HG03060 (cell line): ENCODE data around the gene MAPK13.
"Not testable (repeated sequence)": the region's sequence is repeated elsewhere in the genome, so short reads cannot be mapped to it uniquely, and the experiment has no call there.

Experiments
- ATAC-seq: cut with Tn5 transposase; IDR thresholded peaks from one replicate; pipeline ENCODE4 v1.9.1; 2021; ENCODE audit warnings: low read depth, moderate number of reproducible peaks; ENCODE audit not compliant: unreplicated experiment

The MAPK13 gene

DNA sequence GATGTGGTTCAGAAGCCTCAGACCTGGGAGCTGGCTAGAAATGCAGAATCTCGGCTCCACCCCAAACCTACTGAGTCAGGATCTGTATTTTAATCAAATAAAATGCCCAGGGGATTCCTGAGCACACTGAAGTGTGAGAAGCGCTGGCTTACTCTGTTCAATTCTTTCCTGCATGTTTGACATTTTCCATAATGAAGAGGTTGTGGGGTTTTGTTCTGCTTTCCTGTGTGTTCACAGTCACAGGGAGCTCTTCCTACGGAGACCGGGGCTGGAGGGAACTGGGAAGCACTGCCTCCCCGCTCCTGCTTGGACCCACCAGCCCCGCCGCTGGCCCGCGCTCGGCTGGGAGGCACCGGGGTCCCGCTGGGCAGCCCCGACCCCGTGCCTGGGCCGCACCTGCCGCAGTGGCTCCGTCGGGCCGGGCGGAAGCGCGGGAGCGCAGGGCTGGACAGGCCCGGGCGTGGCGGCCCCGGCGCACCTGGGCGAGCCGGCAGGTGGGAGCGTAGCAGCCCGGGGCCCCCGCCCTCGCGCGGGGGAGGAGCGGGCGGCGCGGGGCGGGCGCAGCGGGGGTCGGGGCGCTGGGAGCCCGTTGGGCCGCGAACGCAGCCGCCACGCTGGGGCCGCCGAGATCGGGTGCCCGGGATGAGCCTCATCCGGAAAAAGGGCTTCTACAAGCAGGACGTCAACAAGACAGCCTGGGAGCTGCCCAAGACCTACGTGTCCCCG lies at the start of gene MAPK13:
Gene MAPK13 (plus strand): TSS at position 573 of the 726 bp plus-strand sequence. CDS start 70 bp downstream, at position 643.
- ATAC-seq: no peak

DNA sequence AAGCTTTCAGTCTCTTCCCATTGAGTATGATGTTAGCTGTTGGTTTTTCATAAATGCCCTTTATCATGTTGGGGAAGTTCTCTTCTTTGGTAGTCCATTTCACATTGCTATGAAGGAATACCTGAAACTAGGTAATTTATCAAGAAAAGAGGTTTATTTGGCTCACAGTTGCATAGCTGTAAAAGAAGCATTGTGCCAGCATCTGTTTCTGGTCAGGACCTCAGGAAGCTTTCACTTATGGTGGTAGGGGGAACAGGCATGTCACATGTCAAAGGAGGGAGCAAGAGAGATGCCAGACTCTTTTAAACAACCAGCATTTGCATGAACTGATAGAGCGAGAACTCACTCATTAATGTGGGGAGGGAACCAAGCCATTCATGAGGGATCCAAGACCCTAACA lies 48.0 kb upstream of the MAPK13 start:
- no peak for ATAC-seq

DNA sequence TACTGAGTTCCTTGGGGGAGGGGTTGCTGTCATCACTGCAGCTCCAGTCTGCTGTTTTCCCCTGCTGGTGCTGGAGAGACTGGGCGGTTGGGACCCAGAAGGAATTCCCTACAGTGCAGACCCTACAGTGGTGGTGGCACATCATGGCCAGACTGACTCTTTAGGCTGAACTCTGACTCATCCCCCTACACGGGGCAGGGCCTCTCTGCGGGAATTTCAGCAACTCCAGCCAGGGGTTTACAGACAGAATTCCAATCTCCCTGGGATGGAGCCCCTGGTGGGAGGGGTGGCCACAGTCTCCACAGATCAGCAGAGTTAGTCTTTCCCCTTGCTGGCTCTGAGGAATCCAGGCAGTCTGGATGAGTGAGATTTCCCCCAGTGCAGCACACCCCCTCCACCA lies 46.9 kb upstream of the MAPK13 start:
- ATAC-seq: no peak

DNA sequence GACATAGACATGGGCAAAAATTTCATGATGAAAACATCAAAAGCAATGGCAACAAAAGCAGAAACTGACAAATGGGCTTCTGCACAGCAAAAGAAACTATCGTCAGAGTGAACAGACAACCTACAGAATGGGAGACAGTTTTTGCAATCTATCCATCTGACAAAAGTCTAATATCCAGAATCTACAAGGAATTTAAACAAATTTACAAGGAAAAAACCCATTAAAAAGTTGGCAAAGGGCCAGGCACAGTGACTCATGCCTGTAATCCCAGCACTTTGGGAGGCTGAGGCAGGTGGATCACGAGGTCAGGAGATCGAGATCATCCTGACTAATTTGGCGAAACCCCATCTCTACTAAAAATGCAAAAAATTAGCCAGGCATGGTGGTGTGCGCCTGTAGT lies 42.1 kb upstream of the MAPK13 start:
- ATAC-seq: not testable (repeated sequence)

DNA sequence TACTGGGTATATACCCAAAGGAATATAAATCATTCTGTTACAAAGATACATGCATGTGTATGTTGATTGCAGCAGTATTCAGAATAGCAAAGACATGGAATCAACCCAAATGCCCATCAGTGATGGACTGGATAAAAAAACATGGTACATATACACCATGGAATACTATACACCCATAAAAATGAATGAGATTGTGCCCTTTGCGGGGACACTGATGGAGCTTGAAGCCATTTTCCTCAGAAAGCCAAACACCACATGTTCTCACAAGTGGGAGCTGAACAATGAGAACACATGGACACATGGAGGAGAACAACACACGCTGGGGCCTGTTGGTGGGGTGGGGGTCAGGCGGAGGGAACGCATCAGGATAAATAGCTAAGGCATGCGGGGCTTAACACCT lies 41.3 kb upstream of the MAPK13 start:
- no peak for ATAC-seq

DNA sequence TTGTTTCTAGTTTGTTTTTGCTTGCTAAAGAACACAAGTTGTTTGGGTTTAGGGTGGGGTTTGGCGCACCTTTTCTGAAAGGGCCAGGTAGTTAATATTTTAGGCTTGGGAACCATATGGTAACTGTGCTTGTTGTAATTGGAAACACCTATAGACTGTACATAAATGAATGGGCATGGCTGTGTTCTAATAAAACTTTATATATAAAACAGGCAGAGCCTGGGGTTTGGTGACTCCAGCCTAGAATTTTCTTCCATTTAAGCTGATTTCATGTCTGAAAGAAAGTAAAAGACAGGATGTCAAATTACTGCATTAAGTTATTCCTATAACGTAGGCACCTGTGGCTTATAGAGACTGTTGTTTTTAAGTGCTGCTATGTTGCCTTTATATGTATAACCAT lies 36.1 kb upstream of the MAPK13 start:
- no peak for ATAC-seq

DNA sequence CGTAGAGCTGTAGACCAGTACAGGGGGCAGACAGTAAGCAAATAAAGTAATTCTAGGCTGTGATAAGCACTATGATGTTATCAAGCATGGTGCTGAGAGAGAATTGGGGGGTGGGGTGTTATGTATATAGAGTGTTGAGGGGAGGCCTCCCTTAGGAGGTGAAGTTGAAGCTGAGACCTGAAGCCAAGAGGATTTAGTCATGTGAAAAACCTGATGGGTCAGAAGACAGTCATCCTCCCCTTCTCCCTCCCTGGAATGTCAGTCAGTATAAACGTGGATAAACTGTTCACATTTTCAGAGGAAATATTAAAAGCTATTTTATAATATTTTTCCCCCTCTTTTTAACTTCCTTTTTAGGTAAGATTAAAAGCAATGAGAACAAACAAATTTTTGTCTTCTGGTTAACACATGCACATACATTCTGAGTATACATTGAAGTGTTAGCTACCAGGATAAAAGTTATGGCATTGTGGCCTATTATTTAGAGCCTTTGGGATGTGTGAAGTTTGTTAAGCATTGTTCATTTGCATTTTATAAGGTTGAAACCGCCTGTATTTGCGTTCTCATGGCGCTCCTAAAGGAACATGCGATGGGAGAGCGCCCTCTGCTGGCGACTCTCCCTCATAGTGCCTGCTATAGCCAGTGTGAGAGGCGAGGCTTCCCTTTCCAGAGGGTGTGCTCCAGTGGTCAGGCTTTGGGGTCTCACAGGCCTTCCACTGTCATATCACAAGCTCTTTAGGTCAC lies 35.4 kb upstream of the MAPK13 start:
- no peak for ATAC-seq

DNA sequence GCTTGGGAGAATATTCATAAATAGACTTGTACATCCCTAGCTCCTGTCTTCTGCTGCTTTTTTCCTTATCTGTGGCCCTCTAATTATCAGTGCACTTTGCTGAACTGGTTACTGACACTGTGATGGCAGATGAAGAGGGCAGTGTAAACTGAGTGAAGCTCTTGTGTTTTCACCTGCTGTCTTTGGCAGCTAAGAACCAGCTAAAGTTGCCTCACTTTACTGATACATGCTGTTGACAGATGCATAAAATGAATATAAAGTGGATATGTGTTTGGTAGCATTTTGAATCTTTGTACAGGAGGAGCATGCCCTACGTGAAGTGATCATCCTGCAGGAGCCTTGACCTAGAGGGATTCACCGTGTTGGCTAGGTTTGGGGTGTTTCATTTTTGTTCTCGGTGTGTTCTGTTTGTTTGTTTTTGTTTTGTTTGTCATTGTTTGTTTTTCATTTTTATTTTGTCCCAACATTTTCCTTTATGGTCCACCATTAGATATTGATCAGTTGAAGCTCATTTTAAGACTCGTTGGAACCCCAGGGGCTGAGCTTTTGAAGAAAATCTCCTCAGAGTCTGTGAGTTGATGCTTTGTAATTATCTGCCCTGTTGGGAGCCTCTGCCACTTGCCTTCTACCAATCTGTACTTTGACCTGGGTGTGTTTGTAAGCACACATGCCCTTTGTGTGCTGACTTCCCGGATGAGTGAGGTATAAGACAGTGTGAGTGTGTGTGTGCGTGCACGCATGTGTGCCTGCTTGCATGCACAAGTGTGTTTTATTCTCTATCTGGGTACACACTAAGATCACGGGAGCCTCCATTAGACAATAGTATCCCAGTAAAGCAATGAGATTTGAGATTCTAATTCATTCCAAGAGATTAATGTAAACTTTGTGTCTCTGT lies 34.6 kb upstream of the MAPK13 start:
- no peak for ATAC-seq

DNA sequence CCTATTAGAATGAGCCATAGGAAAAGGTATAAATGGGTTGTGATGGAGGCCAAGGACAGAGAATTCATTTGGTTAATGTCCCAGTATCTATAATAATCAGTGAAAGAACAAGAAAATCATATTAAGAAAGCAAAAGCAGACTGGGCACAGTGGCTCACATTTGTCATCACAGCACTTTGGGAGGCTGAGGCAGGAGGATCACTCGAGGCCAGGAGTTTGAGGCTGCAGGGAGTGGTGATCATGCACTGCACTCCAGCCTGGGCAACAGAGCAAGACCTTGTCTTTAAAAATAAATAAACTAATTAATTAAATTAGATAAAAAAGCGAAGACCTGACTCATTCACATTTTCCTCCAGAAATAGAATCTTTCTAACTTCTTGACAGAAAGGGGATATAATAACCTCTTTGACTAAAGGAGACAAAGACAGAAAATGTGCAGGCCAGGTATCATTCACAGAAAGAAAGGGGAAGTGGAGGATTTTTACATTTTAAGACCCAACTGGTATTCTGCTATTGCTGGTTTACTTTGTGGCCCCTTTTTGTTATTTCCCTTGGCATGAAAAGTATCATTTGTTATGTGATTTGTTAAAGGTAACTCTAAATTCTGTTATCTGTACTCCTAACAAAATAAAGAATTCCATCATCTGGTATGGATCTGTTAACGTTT lies 31.9 kb upstream of the MAPK13 start:
- no peak for ATAC-seq

DNA sequence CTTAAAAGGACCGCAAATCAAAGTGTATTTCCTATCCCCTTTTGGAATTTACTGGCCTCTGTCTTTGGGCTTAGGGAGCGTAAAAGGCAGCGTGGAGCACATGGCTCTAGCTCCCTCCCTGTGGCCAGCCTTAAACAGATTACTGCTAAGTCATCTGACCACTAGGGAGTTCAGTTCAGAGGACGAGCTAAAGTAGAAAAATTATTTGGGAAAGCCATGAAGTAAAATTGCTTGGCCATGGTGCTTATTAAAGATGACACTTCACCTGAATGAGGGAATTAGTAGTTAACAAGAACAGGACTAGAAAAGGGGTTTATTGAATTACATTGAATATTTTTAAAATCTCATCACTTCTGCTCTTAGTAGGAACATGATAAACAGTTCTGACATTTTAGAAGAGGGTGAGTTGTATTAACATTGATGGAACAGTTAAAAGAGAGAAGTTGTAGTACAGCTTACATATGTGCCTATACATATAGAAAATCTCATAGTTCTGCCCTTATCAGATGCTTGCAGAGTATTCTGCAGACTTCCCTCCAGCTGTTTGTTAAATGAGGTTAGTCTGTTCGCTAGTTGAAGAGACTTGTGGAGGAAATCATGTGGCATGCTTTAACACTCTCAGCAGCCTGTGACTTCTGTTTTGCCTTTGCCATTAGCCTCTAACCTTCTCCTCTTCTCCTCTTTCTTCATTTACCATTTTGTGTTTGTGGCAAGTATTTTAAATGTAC lies 31.2 kb upstream of the MAPK13 start:
- ATAC-seq: no peak

DNA sequence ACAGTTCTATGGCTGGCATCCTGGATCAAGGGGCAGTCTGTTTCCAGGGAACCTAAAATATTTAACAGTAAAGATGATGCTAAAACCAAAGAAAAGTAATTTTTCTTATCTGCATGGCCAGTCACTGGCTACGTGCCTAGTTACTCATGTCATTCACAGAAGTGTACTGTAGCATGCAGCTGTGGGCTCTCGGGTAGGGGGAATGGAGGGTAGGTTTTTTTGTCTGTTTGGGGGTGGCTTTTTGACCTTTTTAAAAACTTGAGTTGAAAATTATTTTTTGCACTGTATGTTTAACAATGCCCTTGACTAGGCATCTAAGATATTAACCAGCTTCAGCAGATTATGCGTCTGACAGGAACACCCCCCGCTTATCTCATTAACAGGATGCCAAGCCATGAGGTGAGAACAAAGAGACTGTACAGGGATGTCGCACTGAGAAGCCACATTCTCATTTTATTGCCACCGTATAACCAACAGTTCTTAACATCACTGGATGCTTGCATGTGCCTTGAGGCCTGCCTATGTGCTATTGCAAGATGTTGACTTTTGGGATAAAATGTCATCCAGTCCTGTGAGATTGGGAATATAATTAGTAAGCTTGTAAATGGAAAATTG lies 30.3 kb upstream of the MAPK13 start:
- no peak for ATAC-seq

DNA sequence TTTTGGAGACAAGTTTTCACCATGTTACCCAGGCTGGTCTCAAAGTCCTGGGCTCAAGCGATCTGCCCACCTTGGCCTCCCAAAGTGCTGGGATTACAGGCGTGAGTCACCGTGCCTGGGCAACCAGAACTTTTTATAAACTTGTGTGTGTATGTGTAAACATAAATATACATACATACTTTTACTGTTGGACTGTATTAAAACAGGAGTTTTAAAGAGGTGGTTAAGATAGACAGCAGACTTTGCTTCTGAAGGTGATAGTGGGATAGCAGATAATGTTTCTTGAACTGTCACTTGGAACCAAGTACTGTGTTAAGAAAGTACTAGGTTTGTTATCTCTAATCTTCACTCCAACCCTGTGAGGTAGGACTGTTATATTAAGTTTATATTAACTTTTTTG lies 28.6 kb upstream of the MAPK13 start:
- ATAC-seq: no peak

DNA sequence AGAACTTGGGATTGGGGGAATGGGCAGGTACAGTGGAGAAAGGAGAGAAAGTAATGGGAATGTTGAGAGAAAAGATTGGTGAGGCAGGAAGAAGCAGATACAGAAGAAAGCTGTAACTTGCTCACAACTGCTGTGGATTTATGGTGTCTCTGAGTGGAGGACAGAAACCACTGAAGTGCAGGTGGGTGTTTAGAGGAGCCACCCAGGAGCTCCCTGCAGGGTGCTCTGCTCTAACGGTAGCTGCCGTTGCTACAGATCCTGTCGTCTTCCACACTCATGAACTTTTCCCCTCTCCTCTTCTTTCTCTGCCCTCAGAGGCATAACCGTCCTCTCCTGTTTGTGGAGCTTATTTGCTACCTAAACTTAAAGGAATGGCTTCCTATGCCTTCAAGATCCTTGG lies 27.5 kb upstream of the MAPK13 start:
- no peak for ATAC-seq

DNA sequence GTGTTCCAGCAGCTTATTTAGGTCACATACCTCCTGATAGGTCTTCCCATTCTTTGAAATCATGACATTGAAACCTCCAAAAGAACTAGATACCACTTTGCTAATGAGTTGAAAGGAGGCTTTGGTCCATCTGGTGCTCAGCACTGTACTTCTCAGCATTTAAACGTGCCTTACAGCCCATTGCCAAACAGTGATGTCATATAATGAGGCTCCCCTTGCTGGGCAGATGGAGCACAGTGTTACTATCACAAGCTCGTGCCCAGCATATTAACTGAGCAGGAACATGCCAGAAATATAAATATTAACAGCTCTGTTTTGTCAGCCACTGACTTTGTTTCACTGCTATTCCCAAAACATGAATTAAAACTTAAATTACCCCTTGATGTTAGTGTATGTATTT lies 25.5 kb upstream of the MAPK13 start:
- no peak for ATAC-seq

DNA sequence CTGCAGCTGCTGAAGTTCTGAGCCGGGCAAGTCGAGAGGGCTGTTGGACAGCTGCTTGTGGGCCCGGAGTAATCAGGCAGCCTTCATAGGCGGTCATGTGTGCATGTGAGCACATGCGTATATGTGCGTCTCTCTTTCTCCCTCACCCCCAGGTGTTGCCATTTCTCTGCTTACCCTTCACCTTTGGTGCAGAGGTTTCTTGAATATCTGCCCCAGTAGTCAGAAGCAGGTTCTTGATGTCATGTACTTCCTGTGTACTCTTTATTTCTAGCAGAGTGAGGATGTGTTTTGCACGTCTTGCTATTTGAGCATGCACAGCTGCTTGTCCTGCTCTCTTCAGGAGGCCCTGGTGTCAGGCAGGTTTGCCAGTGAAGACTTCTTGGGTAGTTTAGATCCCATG lies 21.2 kb upstream of the MAPK13 start:
- ATAC-seq: no peak

DNA sequence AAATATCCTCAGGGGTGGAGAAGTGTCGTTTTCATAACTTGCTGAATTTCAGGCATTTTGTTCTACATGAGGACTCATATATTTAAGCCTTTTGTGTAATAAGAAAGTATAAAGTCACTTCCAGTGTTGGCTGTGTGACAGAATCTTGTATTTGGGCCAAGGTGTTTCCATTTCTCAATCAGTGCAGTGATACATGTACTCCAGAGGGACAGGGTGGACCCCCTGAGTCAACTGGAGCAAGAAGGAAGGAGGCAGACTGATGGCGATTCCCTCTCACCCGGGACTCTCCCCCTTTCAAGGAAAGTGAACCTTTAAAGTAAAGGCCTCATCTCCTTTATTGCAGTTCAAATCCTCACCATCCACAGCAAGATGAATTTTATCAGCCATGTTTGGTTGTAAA lies 20.3 kb upstream of the MAPK13 start:
- no peak for ATAC-seq

DNA sequence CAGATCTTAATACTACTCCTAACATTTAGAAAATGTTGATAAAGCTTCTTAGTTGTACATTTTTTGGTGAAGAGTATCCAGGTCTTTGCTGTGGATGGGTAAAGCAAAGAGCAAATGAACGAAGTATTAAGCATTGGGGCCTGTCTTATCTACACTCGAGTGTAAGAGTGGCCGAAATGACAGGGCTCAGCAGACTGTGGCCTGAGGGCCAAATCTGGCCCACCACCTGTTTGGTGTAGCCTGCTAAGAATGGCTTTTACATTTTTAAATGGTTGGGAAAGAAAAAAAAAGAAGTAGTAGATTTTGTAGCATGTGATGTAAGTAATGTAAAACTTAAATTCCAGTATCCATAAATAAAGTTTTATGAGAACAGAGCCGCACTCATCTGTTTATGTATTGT lies 19.4 kb upstream of the MAPK13 start:
- no peak for ATAC-seq

DNA sequence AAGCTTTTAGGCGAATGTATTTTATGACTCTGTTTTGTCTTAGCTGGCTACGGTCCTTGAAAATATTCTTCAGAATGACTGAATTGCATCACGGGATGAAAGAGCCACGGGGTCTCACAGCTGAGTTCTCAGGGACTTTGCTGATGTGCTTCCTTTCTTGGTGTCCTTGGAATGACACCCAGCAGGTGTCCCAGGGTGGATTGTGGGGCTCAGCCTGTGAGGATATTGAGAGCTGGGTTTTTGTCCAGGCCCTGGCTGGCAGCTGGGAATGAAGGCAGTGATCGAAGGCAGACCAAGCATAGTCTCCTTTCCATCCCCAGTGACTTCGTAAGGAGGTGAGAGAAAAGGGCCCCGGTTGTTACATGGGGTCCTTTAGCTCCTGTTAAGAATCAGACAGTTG lies 18.8 kb upstream of the MAPK13 start:
- no peak for ATAC-seq

DNA sequence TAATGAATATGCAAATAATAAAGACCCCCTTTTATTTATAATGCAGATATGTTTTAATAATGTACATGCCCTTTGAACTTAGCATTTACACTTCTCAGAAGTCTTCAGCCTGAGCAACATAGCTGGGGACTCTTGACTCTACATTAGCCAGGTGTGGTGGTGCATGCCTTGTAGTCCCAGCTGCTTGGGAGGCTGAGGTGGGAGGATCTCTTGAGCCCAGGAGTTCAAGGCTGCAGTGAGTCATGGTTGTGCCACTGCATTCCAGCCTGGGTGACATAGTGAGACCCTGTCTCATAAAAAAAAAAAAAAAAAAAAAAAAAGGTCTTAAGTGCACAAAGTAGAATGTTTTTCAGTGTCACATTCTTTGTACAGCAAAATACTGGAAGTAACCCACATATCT lies 17.3 kb upstream of the MAPK13 start:
- no peak for ATAC-seq

DNA sequence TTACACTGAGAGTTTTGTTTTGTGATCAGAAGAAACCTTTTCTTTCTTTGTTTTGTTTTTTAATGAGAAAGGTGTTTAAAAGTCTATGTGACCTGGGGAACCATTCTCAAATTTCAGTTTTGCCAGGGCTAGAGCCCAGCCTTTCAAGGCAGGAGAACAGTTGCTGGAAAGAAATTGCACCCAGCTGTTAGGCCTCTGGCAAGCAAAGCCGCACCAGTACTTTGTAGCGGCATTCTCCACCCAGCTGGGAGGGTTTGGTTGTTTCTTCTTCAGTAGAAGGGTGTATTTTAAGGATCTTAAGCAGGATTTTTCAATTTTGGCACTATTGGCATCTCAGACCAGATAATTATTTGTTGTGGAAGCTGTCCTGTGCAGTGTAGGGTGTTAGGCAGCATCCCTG lies 16.6 kb upstream of the MAPK13 start:
- no peak for ATAC-seq
